Measurements from ENCODE around the gene C5AR1. TPM values are rescaled to one million over a fixed set of nuclear protein-coding genes. Genes with fewer than 3 reads are reported as not detected.

C5AR1 gene
- polyA plus RNA-seq, 4 donors: 0.67 to 8.6 (median 1.6) TPM

DNA sequence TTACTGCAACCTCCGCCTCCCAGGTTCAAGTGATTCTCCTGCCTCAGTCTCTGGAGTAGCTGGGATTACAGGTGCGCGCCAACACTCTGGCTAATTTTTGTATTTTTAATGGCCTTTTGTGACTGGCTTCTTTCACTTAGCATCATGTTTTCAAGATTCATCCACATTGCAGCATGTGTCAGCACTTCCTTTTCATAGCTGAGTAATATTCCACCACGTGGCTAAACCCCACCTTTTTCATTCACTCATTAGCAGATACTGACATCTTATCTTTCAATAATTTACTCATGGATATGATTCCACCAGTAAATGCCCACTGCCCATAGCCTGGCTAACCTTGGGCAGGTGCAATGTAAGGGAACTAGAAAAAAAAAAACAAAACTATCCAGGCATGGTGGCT lies 6.9 kb downstream of the C5AR1 start:
- Histone ChIP-seq H3K4me3 (ENCODE audit: low read depth in 1 of 3, low read length in 3 of 3) (no peak overlapping the region), H3K36me3 (ENCODE audit: control insufficient read depth in 3 of 3, insufficient read depth in 2 of 3, low read depth in 1 of 3, low read length in 3 of 3) (no peaks in the 10 kb centered on the region), H3K27me3 (ENCODE audit: control insufficient read depth in 3 of 3, insufficient read depth in 3 of 3, low read length in 3 of 3) (peaks cover 0 to 2% (median under 1%) of the 10 kb centered on the region in 3 donors), H3K4me1 (ENCODE audit: control insufficient read depth in 3 of 3, insufficient read depth in 2 of 3, low read depth in 1 of 3, low read length in 2 of 3) (no peaks in the 10 kb centered on the region), H3K9me3 (ENCODE audit: control insufficient read depth in 2 of 2, insufficient read depth in 1 of 2, low read depth in 1 of 2, low read length in 1 of 2) (peaks cover 0 to 5% of the 10 kb centered on the region in 2 donors), H3K27ac (ENCODE audit: low read depth in 1 of 3, low read length in 2 of 3) (no peak overlapping the region)
- DNase-seq: no peak
- no peak for FAIRE-seq
- WGBS, 3 donors: 81 to 90% (median 82%) methylated on average over 4 of the region's 4 CpGs

DNA sequence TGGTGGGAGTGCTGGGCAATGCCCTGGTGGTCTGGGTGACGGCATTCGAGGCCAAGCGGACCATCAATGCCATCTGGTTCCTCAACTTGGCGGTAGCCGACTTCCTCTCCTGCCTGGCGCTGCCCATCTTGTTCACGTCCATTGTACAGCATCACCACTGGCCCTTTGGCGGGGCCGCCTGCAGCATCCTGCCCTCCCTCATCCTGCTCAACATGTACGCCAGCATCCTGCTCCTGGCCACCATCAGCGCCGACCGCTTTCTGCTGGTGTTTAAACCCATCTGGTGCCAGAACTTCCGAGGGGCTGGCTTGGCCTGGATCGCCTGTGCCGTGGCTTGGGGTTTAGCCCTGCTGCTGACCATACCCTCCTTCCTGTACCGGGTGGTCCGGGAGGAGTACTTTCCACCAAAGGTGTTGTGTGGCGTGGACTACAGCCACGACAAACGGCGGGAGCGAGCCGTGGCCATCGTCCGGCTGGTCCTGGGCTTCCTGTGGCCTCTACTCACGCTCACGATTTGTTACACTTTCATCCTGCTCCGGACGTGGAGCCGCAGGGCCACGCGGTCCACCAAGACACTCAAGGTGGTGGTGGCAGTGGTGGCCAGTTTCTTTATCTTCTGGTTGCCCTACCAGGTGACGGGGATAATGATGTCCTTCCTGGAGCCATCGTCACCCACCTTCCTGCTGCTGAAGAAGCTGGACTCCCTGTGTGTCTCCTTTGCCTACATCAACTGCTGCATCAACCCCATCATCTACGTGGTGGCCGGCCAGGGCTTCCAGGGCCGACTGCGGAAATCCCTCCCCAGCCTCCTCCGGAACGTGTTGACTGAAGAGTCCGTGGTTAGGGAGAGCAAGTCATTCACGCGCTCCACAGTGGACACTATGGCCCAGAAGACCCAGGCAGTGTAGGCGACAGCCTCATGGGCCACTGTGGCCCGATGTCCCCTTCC lies 10.5 kb downstream of the C5AR1 start:
- H3K36me3 ChIP-seq (ENCODE audit: control insufficient read depth in 3 of 3, insufficient read depth in 2 of 3, low read depth in 1 of 3, low read length in 3 of 3): no peaks in the 10 kb centered on the region
- H3K4me1 ChIP-seq (ENCODE audit: control insufficient read depth in 3 of 3, insufficient read depth in 2 of 3, low read depth in 1 of 3, low read length in 2 of 3): no peaks in the 10 kb centered on the region
- FAIRE-seq (no peak), DNase-seq (no peak)
- peaks cover 0 to 3% of the 10 kb centered on the region in 2 donors for H3K9me3 ChIP-seq (ENCODE audit: control insufficient read depth in 2 of 2, insufficient read depth in 1 of 2, low read depth in 1 of 2, low read length in 1 of 2)
- peaks cover 0 to 8% (median 0%) of the 10 kb centered on the region in 3 donors for H3K27me3 ChIP-seq (ENCODE audit: control insufficient read depth in 3 of 3, insufficient read depth in 3 of 3, low read length in 3 of 3)
- no peak overlapping the region for H3K27ac ChIP-seq (ENCODE audit: low read depth in 1 of 3, low read length in 2 of 3)
- no peak overlapping the region for H3K4me3 ChIP-seq (ENCODE audit: low read depth in 1 of 3, low read length in 3 of 3)
- 93 to 94% (median 93%) methylated on average over 46 of the region's 46 CpGs for WGBS, 3 donors

DNA sequence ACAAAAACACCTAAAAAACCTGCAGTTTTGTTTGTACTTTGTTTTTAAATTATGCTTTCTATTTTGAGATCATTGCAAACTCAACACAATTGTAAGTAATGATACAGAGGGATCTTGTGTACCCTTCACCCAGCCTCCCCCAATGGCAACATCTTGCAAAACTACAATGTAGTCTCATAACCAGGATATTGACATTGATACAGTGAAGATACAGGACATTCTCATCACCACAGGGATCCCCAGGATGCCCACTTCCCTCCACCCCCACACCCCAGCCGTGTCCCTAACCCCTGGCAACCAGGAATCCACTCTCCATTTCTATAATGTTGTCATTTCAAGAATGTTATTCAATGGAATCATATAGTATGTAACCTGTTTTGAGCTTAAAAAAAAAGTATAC lies 12.0 kb downstream of the C5AR1 start:
- H3K27me3 ChIP-seq (ENCODE audit: control insufficient read depth in 3 of 3, insufficient read depth in 3 of 3, low read length in 3 of 3): peaks cover 0 to 8% (median 0%) of the 10 kb centered on the region in 3 donors
- FAIRE-seq (no peak), DNase-seq (no peak)
- H3K4me3 ChIP-seq (ENCODE audit: low read depth in 1 of 3, low read length in 3 of 3): no peak overlapping the region
- no peaks in the 10 kb centered on the region for H3K4me1 ChIP-seq (ENCODE audit: control insufficient read depth in 3 of 3, insufficient read depth in 2 of 3, low read depth in 1 of 3, low read length in 2 of 3)
- H3K27ac ChIP-seq (ENCODE audit: low read depth in 1 of 3, low read length in 2 of 3): no peak overlapping the region
- H3K9me3 ChIP-seq (ENCODE audit: control insufficient read depth in 2 of 2, insufficient read depth in 1 of 2, low read depth in 1 of 2, low read length in 1 of 2): peaks cover 0 to 3% of the 10 kb centered on the region in 2 donors
- WGBS, 3 donors: 81 to 100% (median 82%) methylated on average over 1 of the region's 1 CpG
- H3K36me3 ChIP-seq (ENCODE audit: control insufficient read depth in 3 of 3, insufficient read depth in 2 of 3, low read depth in 1 of 3, low read length in 3 of 3): no peaks in the 10 kb centered on the region

DNA sequence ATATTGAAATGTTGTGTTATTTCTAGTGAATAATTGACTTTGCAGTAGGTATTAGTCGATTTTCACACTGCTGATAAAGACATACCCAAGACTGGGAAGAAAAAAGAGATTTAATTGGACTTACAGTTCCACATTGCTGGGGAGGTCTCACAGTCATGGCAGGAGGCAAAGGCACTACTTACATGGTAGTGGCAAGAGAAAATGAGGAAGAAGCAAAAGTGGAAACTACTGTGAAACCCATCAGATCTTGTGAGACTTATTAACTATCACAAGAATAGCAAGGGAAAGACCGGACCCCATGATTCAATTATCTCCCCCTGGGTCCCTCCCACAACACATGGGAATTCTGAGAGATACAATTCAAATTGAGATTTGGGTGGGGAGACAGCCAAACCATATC lies 12.4 kb downstream of the C5AR1 start:
- H3K27ac ChIP-seq (ENCODE audit: low read depth in 1 of 3, low read length in 2 of 3): no peak overlapping the region
- 64 to 76% (median 68%) methylated on average over 2 of the region's 2 CpGs for WGBS, 3 donors

DNA sequence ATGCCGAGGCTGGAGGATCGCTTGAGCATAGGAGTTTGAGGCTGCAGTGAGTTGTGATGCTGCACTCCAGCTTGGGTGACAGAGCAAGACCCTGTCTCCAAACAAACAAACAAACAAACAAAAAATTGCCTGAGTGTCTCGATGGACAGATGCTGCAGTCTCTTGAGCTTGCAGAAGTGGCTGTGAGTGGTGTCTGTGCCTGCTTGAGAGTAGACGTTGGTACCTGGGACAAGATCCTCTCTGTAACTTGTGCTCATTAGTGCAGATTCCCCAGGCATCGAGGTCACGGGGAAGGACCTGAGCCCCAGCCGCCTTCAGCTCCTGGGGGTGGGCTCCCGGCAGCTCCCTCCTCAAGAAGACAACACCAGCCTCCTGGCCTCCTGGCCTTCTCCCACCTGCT lies 13.7 kb downstream of the C5AR1 start:
- Histone ChIP-seq H3K36me3 (ENCODE audit: control insufficient read depth in 3 of 3, insufficient read depth in 2 of 3, low read depth in 1 of 3, low read length in 3 of 3) (no peaks in the 10 kb centered on the region), H3K4me1 (ENCODE audit: control insufficient read depth in 3 of 3, insufficient read depth in 2 of 3, low read depth in 1 of 3, low read length in 2 of 3) (no peaks in the 10 kb centered on the region), H3K4me3 (ENCODE audit: low read depth in 1 of 3, low read length in 3 of 3) (no peak overlapping the region), H3K9me3 (ENCODE audit: control insufficient read depth in 2 of 2, insufficient read depth in 1 of 2, low read depth in 1 of 2, low read length in 1 of 2) (peaks cover 0 to 3% of the 10 kb centered on the region in 2 donors), H3K27ac (ENCODE audit: low read depth in 1 of 3, low read length in 2 of 3) (peak overlapping the region in 1 of 3 donors; percentile 71), H3K27me3 (ENCODE audit: control insufficient read depth in 3 of 3, insufficient read depth in 3 of 3, low read length in 3 of 3) (peaks cover 0 to 8% (median 0%) of the 10 kb centered on the region in 3 donors)
- DNase-seq: no peak
- 67 to 73% (median 68%) methylated on average over 8 of the region's 8 CpGs for WGBS, 3 donors
- FAIRE-seq: no peak

More for the DNA sequence above, 12.4 kb downstream of the C5AR1 start:
- no peaks in the 10 kb centered on the region for H3K36me3 ChIP-seq (ENCODE audit: control insufficient read depth in 3 of 3, insufficient read depth in 2 of 3, low read depth in 1 of 3, low read length in 3 of 3)
- H3K27me3 ChIP-seq (ENCODE audit: control insufficient read depth in 3 of 3, insufficient read depth in 3 of 3, low read length in 3 of 3): peaks cover 0 to 8% (median 0%) of the 10 kb centered on the region in 3 donors
- H3K4me3 ChIP-seq (ENCODE audit: low read depth in 1 of 3, low read length in 3 of 3): no peak overlapping the region
- H3K9me3 ChIP-seq (ENCODE audit: control insufficient read depth in 2 of 2, insufficient read depth in 1 of 2, low read depth in 1 of 2, low read length in 1 of 2): peaks cover 0 to 3% of the 10 kb centered on the region in 2 donors
- FAIRE-seq (no peak), DNase-seq (no peak)
- H3K4me1 ChIP-seq (ENCODE audit: control insufficient read depth in 3 of 3, insufficient read depth in 2 of 3, low read depth in 1 of 3, low read length in 2 of 3): no peaks in the 10 kb centered on the region

DNA sequence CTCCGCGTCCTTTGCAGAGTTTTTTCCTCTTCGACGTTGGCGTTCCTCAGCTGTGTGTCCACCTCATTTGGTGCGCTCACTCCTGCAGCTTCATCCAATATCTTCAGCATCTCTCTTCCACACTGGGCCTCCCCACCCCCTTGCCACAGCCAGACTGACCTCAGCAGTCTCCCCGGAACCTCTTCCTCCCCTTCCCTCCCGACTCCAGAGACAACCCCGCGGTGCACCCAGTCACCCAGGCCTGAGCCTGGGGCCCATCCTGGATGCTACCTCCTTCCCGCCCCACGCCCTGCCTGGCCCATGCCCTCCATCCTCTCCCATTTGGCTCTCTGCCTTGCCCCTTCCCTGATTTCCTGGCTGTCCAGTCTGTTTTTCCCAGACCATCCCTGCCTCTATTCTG lies 14.2 kb downstream of the C5AR1 start:
- H3K36me3 ChIP-seq (ENCODE audit: control insufficient read depth in 3 of 3, insufficient read depth in 2 of 3, low read depth in 1 of 3, low read length in 3 of 3): no peaks in the 10 kb centered on the region
- FAIRE-seq (no peak), DNase-seq (no peak)
- no peaks in the 10 kb centered on the region for H3K4me1 ChIP-seq (ENCODE audit: control insufficient read depth in 3 of 3, insufficient read depth in 2 of 3, low read depth in 1 of 3, low read length in 2 of 3)
- peak overlapping the region in 1 of 3 donors; percentile 18 for H3K4me3 ChIP-seq (ENCODE audit: low read depth in 1 of 3, low read length in 3 of 3)
- H3K27me3 ChIP-seq (ENCODE audit: control insufficient read depth in 3 of 3, insufficient read depth in 3 of 3, low read length in 3 of 3): peaks cover 0 to 8% (median 0%) of the 10 kb centered on the region in 3 donors
- H3K27ac ChIP-seq (ENCODE audit: low read depth in 1 of 3, low read length in 2 of 3): peak overlapping the region in 2 of 3 donors; percentile 33 to 71
- peaks cover 0 to 3% of the 10 kb centered on the region in 2 donors for H3K9me3 ChIP-seq (ENCODE audit: control insufficient read depth in 2 of 2, insufficient read depth in 1 of 2, low read depth in 1 of 2, low read length in 1 of 2)
- WGBS, 3 donors: 72 to 90% (median 83%) methylated on average over 12 of the region's 12 CpGs

DNA sequence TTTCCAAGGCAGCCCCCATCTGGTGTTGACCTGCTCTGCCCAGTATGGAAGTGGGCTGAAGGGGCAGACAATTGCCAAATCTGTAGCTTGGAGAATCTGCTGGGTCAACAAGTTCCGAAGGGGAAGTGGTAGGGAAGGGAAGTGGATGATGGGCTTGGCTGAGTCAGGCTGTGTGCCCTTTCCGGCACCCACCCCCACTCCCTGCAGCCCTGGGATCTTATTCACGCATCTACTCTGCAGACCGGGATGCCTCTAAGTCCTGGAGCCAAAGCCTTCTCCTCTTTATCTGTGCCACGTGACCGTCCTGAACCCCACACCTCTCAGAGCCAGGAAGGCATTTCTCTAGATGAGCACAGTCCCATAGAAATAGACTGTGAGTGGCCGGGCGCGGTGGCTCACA lies 14.8 kb downstream of the C5AR1 start:
- FAIRE-seq (no peak), DNase-seq (no peak)
- no peaks in the 10 kb centered on the region for H3K4me1 ChIP-seq (ENCODE audit: control insufficient read depth in 3 of 3, insufficient read depth in 2 of 3, low read depth in 1 of 3, low read length in 2 of 3)
- no peaks in the 10 kb centered on the region for H3K36me3 ChIP-seq (ENCODE audit: control insufficient read depth in 3 of 3, insufficient read depth in 2 of 3, low read depth in 1 of 3, low read length in 3 of 3)
- WGBS, 3 donors: 41 to 53% (median 52%) methylated on average over 9 of the region's 9 CpGs
- peaks cover 0 to 3% of the 10 kb centered on the region in 2 donors for H3K9me3 ChIP-seq (ENCODE audit: control insufficient read depth in 2 of 2, insufficient read depth in 1 of 2, low read depth in 1 of 2, low read length in 1 of 2)
- no peak overlapping the region for H3K4me3 ChIP-seq (ENCODE audit: low read depth in 1 of 3, low read length in 3 of 3)
- H3K27ac ChIP-seq (ENCODE audit: low read depth in 1 of 3, low read length in 2 of 3): peak overlapping the region in 1 of 3 donors; percentile 33
- H3K27me3 ChIP-seq (ENCODE audit: control insufficient read depth in 3 of 3, insufficient read depth in 3 of 3, low read length in 3 of 3): peaks cover 0 to 8% (median 0%) of the 10 kb centered on the region in 3 donors

DNA sequence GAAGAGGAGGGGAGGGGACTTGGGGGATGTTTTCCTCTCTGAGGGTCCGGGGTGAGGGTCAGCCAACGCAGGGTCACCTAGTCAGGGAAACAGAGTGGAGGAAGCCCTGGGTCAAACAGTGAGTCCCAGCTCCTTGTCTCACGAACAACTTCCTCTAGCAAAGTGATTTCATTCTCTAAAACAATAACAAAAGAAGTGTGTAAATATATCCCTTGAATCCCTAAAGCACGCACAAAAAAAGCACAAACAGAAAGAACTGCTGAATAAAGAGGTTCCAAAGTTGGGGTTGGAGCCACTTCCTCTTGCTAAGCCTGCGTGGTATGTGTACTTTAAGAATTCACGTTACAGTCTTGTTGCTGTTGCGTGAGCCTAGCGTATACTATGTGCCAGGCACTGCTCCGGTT lies 20.8 kb downstream of the C5AR1 start:
- H3K9me3 ChIP-seq (ENCODE audit: control insufficient read depth in 2 of 2, insufficient read depth in 1 of 2, low read depth in 1 of 2, low read length in 1 of 2): no peaks in the 10 kb centered on the region
- H3K27ac ChIP-seq (ENCODE audit: low read depth in 1 of 3, low read length in 2 of 3): peak overlapping the region in 1 of 3 donors; percentile 80
- H3K36me3 ChIP-seq (ENCODE audit: control insufficient read depth in 3 of 3, insufficient read depth in 2 of 3, low read depth in 1 of 3, low read length in 3 of 3): no peaks in the 10 kb centered on the region
- DNase-seq: no peak
- H3K4me3 ChIP-seq (ENCODE audit: low read depth in 1 of 3, low read length in 3 of 3): no peak overlapping the region
- H3K27me3 ChIP-seq (ENCODE audit: control insufficient read depth in 3 of 3, insufficient read depth in 3 of 3, low read length in 3 of 3): peaks cover 0 to 3% (median 0%) of the 10 kb centered on the region in 3 donors
- no peak for FAIRE-seq
- H3K4me1 ChIP-seq (ENCODE audit: control insufficient read depth in 3 of 3, insufficient read depth in 2 of 3, low read depth in 1 of 3, low read length in 2 of 3): peaks cover 0 to 5% (median 0%) of the 10 kb centered on the region in 3 donors
- WGBS, 3 donors: 29 to 48% (median 47%) methylated on average over 9 of the region's 9 CpGs

Measured in small intestine (tissue), 7 donors.